ENCODE measurements around the gene INO80D.
"Not testable (repeated sequence)": the region's sequence is repeated elsewhere in the genome, so short reads cannot be mapped to it uniquely, and the experiment has no call there.

INO80D gene

GRCh38 chr2:206028101-206028500 is 57.9 kb downstream of the INO80D start:
- DNase-seq, result no peak

DNA sequence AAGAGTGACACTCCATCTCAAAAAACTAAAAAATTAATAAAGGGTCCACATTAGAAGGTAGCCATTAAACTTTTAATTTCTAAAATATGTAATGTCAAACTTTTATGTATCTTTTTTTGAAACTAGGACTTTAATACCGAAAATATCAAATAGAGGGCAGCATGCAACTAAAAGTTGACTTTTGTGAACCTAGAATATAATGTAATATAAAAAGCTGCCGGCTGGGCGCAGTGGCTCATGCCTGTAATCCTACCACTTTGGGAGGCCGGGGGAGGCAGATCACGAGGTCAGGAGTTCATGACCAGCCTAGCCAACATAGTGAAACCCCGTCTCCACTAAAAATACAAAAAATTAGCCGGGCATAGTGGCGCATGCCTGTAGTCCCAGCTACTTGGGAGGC is 62.8 kb downstream of the INO80D start:
- DNase-seq, result no peak

GRCh38 chr2:206020171-206020570 is 65.8 kb downstream of the INO80D start:
- no peak for DNase-seq

DNA sequence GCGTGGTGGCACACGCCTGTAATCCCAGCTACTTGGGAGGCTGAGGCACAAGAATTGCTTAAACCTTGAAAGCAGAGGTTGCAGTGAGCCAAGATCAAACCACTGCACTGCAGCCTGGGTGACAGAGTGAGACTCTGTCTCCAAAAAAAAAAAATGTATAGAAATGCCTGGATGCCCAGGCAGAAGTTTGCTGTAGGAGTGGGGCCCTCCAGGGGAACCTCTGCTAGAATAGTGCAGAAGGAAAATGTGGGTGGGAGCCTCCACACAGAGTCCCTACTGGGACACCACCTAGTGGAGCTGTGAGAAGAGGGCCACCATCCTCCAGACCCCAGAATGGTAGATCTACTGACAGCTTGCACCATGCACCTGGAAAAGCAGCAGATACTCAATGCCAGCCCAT is 70.2 kb downstream of the INO80D start:
- DNase-seq, result not testable (repeated sequence)

DNA sequence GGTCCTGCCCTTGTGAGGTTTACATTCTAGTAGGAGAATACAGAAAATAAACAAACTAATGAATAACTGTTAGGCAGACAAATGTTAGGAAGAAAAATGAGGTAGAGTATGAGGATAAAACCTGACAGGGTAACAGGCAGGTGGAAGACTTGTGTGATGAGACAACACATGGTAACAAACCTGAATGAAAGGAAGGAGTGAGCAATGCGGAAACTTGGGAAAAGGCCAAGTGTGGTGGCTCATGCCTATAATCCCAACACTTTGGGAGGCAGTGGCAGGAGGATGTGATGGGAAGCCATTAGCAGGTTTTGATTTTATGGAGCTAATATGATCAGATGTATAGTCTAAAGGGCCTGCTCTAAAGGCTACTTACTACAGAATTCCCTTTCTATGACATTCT is 74.2 kb downstream of the INO80D start:
- no peak for DNase-seq

GRCh38 chr2:206011018-206011614 is 74.9 kb downstream of the INO80D start:
- DNase-seq, result no peak

DNA sequence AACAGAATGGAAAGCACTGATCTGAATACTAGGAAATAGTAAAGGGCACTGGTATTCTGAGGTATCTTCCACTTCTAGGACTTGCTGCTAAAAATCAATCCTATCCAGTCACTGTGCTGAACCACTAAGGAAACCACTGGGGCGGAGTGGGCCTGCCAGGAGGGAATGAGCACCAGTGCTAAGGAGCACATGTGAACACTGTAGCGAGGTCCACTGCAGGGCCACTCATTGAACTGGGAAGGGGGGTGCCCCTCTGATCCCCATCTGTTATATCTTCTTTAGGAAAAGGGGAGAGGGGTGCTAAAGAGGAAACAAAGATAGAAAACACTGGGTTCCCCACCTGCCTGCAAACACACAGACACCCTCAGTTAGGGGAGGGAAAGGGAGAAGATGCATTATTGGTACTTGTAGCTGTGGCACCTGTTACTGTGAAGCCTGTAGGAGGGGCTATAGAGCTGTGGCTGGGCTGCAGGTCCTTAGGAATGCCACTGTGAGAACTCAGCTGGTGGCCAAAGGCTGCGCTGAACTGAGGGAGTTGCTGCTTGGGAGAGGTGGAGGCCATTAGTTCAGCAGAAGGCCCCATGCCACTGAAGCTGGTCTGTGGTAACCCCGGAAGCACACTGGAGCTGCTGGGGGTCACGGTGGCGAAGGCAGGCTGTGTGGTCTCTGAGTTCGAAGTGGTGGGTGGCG is 81.8 kb downstream of the INO80D start:
- DNase-seq, result no peak

DNA sequence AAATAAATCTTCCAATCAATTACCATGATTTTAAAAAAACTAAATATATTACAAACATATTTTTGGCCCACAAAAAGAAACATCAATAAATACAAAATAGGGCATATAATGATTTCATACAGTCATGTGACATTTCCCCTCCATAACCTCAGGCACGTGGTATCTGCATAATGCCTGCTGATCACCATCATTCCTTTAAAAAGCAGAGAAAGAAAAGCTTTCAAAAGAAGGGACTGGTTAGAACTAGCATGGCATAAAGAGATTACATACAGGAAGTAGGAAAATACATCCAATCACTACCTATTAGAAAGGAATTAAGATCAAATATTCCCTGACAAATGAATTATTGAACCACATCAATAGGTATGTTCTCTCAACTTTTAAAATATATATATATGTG is 83.5 kb downstream of the INO80D start:
- no peak for DNase-seq

DNA sequence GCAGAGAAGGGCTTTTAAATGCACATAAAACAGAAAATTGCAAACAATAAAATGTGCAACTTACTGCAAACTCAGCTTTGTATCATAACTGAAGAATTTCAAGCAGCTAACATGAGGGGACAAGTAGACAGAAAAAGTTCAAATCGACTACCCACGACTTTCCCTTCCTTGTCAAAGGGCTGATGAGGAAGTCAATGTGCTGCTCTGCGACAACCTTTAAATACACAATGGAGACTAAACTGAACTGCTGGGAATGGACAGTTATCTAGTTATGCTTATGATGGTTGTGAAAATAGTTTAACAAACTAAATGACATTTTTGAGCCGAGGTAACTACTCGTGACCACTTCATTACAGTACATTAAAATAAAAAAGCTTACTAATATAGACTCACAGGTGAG is 84.1 kb downstream of the INO80D start:
- no peak for DNase-seq

DNA sequence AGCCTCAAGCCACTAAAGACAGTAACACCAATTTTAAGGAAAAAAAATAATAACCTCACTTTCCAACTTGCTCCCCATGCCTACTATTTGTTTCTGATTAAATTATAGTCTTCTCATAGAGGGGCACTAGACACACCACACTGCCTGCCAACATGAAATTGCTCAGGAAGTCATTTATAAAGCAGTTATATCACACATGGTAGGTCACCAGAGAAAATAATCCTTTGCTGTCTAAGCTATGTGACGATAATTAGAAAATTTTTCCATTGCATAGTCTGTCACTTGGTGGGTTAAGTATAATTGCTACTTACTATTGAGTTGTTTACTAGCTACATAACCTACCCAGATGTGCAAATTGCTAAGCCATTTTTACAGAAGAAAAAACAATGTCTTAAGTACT is 85.2 kb downstream of the INO80D start:
- DNase-seq, result no peak

DNA sequence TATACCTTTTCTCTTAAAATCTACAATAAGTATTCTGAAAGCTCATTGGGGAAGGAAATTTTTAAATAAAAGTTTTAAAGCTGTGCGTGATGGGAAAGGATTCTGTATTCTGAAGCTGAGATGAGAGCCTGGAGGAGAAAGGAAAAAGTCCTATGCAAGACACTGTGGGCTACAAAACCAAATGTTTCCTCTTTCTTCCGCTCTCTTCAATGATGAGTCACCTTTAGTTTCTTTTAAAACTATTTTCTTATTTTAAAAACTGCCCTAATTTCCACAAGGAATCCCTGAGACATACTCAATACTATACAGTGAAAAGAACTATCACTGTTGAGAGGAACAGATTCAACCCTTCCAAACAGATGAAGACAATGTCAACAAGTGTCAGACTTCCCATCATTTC is 87.4 kb downstream of the INO80D start:
- no peak for DNase-seq

DNA sequence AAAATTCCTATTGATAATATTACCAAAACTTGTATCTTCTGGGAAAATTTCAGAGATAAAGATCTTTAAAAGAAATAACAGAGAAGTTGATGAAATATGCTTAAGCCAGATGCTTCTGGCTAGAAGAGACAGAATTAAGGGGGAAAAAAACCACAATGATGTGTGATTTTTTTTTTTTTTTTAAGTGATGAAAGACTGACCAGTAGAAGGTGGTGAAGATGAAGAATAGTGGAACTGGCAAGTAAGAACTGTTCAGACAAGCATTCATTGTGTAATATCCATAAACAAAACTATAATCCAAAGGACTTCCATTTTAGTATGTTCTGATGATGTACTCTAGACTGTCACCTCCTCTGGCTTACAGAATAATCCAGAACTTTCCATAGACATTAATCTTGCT is 89.8 kb downstream of the INO80D start:
- DNase-seq, result no peak

DNA sequence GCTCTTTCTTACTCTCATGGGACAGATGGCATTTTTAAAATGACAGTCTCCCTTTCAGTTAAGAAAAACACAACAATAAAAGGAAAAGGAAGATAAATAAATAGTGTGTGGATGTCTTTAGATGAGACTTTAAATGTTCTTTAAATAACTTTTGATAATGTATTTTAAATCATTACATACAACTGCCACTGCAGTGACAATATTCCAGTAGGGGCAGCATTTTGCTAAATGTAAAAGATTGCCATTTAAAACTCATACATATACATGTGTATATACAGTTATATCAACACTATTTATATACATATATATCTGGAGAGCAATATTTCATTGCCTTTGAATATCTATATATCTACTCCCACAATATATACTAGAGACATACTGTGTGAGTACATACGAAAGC is 90.7 kb downstream of the INO80D start:
- DNase-seq, result no peak

- no peak for DNase-seq
Measured at GRCh38 chr2:205994344-205994743, 91.6 kb downstream of the INO80D start.

GRCh38 chr2:205990104-205990503 is 95.9 kb downstream of the INO80D start:
- DNase-seq, result no peak

DNA sequence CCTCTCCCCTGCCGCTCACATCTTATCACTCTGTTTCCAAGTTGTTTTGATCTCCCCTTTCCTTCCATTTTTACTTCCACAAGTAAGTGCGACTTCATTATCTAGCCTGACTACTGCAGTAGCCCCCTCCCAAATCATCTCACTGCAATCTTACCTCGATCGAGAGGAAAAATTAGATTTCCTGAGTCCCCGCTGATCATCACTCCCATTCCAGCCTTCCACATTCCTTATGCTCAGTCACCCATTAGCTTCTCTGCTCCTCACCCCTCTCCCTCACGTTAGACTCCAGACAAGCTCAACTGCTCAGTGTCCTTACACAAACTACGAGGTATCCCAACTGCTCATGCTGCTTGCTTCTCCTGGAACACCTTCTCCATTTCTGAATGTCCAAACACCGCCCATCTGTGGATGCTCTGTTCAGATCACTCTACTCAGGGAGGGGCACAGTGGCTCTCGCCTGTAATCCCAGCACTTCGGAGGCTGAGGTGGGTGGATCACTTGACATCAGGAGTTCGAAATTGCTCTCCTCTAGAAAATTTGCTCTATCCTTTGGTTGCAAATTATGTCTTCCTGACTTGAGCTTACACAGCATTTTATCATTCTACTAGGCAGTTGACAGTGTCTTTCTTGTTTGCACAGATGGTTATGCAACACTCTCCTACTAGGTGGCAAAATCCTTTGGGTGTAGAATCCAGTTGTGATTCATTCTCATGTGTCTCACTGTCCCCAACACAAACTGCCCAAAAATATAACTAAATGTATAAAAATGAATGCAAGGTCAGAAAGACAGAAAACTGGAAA is 96.5 kb downstream of the INO80D start:
- no peak for DNase-seq

DNA sequence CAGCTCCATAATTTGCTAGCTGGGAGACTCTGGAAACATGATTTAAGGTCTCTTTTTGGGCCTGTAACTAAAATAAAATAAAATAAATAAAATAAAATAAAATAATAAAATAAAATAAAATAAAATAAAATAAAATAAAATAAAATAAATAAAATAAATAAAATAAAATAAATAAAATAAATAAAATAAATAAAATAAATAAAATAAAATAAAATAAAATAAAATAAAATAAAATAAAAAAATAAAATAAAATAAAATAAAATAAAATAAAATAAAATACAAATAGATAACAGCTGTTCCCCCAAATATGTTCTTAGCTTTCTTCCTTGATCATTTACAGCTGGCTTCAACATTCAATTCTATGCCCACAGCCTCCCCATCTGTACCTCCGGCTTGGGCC is 97.3 kb downstream of the INO80D start:
- not testable (repeated sequence) for DNase-seq

DNA sequence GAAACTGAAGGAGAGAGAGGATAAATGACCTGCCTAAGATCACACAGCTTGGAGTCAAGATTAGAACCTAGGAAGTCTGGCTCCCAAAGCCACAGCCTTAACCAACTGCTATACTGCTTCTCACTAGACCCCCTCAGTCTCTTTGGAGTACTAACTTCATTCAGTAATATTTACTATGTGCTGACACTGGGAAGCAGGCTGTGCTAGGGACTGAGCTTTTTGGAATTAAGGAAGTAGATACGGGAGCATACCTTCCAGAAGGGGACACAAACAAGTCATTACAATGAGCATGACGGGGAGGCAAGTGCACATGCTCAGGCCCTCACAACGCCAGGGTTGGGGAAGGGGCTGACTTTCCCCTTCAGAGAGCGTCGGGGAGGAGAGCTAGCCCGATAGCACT is 97.7 kb downstream of the INO80D start:
- no peak for DNase-seq

- not testable (repeated sequence) for DNase-seq
Measured at GRCh38 chr2:205986334-205986733, 99.6 kb downstream of the INO80D start.

GRCh38 chr2:205984381-205984780 is 101.6 kb downstream of the INO80D start:
- DNase-seq, result no peak

GRCh38 chr2:205982776-205983327 is 103.1 kb downstream of the INO80D start:
- DNase-seq, result no peak

DNA sequence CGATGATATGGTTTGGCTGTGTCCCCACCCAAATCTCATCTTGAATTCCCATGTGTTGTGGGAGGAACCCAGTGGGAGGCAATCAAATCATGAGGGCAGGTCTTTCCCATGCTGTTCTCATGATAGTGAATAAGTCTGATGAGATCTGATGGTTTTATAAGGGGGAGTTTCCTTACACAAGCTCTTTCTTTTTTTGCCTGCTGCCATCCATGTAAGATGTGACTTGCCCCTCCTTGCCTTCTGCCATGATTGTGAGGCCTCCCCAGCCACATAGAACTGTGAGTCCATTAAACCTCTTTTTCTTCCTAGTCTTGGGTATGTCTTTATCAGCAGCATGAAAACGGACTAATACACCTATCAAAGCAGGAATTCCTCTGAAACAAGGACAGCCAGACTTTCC is 107.2 kb downstream of the INO80D start:
- DNase-seq, result not testable (repeated sequence)

GRCh38 chr2:205977699-205978098 is 108.3 kb downstream of the INO80D start:
- not testable (repeated sequence) for DNase-seq
